ENCODE measurements around the gene ODF2.

DNA sequence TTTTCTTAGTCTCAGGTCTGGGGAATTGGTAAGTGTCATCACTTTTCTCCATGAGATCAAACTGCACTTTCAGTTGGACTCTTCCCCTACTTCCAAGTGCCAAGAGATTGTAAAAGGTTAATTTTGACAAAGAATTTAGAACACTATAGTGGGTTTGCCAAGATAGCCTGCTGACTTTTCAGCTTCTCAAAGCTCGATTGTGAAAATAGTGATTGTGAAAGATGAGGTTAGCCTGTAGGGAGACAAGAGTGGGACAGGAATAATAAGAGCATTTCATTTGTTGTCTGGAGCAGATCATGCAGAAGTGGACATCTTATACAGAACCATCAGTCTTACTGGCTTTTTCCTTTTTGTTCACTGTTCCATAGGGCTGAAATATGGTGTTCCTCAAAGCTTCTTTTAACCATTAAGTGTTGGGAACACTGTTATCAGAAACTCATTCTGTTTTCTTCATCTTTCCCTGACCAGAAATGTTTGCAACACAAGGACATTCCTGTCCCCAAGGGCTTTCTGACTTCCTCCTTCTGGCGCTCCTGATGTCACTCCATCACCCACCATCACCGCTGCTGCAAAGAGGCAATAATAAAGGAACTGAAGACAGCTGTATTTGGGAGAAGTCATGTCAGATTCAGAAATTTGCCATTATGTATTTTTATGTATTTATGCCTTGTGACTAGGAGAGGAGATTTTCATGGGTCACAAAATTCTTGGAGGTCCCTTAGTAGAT is 85.0 kb downstream of the ODF2 start:
- TF ChIP-seq, protein P1, sequence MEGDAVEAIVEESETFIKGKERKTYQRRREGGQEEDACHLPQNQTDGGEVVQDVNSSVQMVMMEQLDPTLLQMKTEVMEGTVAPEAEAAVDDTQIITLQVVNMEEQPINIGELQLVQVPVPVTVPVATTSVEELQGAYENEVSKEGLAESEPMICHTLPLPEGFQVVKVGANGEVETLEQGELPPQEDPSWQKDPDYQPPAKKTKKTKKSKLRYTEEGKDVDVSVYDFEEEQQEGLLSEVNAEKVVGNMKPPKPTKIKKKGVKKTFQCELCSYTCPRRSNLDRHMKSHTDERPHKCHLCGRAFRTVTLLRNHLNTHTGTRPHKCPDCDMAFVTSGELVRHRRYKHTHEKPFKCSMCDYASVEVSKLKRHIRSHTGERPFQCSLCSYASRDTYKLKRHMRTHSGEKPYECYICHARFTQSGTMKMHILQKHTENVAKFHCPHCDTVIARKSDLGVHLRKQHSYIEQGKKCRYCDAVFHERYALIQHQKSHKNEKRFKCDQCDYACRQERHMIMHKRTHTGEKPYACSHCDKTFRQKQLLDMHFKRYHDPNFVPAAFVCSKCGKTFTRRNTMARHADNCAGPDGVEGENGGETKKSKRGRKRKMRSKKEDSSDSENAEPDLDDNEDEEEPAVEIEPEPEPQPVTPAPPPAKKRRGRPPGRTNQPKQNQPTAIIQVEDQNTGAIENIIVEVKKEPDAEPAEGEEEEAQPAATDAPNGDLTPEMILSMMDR (IDR thresholded peaks at IDR 0.05) = no peak
- TF ChIP-seq POLR2A (IDR thresholded peaks at IDR 0.05) = no peak
